HG03354 (cell line): Measurements from ENCODE around the gene KLK15.

ENCODE experiments used
- ATAC-seq: cut with Tn5 transposase; IDR thresholded peaks from one replicate; pipeline ENCODE4 v1.9.1; 2021; ENCODE audit warnings: mild to moderate bottlenecking; ENCODE audit not compliant: unreplicated experiment, poor library complexity, severe bottlenecking

The KLK15 gene

DNA sequence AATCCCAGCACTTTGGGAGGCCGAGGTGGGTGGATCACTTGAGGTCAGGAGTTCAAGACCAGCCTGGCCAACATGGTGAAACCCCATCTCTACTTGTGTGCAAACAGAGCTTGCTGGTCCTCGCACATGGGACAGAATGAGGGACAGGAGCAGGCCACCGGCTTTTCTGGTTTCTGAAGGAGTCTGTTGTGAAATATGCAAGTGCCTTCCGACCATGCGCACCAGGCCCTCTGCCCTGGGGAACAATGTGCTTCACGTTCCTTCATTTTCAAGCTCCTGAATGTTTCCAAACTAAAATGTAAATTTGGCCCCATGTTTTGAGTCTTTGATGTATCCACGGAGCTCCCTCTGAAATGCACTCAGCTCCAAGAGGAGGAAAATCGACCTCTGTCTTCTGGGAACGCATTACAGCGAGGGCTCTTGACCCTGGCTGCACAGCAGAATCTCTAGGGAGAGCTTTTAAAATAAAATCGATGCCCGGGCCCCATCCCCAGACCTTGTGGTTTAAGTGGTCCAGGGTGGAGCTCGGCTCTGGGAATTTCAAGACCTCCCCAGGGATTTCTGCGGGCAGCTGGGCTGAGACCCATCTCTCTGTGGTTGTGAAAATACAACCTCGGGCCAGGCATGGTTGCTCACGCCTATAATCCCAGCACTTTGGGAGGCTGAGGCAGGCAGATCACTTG lies 52.5 kb downstream of the KLK15 start:
- no peak for ATAC-seq

DNA sequence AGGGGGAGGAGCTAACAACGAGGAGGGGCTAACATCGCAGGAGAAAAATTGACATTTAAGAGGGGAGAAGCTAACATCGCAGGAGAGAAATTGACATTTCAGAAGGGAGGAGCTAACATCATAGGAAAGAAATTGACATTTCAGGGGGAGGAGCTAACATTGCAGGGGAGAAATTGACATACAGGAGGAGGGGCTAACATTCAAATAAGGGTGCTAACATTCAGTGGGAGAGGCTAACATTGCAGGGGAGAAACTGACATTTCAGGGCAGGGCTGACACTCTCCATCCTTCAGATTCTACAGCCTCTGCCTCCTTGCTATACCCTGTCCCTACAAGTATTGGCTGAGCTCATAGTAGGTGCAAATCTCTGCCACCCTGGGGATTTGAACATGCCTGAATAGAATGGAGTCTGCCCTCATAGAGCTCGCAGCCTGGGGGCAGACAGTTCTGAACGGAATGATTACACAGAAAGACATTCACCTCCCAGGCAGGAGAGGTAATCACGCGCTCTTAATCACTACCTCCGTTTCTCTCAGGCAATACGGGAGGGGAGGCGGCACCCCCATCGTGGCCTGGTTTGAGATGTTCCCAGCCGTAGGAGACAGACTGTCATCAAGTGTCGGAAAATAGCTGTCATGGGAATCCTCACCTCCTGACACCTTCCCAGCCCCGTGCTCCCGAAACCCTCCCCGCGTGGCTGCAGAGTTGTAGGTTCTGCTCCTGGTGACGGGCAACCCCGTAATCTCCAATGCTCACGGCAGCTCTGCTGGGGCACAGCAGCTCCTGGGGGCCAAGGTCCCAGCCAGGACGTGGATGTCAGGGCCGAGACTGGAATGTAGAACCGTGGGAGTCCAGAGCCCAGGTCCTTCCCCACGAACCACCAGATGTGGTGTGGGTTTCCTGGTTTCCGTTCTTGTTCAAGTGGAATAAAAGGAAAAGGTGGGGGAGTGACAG lies 53.6 kb downstream of the KLK15 start:
- no peak for ATAC-seq

DNA sequence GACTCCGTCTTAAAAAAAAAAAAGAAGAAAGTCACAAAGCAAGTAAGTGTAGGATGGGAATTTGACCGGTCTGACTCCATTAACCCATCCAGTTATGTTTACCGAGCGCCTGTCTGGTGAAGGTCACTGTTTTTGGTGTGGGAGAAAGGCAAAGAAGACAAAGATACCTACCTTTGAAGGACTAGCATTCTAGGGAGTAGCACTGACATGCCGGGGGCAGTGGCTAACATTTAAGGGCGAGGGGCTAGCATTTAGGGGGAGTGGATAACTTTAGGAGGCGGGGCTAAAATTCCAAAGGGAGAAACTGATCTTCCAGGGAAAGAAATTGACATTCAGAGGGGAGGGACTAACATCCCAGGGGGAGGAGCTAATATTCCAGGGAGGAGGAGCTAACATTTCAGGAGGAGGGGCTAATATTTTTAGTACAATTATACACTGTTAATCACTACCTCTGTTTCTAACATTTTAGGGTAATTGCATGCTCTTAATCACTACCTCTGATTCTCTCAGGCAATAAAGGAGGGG lies 54.4 kb downstream of the KLK15 start:
- no peak for ATAC-seq

DNA sequence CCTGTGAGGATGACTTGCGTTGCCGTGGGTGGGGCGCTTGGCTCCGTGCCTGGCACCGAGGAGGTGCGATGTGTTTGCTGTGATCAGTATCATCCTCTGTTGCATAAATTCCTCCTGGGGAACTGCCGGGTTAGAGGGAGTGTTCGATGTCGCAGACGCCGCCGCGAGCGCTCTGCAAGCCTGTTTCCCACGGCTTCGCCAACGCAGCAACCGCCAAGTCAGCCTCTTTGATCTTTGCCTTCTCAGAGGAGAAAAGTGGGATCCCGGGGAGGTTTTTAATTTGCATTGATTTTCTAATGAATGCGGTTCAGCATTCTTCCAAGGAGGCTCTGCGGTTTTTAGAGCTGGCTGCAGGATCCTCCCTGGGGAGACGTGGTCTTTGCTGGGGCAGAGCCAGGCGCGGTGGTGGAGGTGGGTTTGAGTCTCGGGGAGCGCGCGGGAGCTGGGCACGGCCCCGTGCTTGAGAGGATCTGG lies 55.5 kb downstream of the KLK15 start:
- no peak for ATAC-seq

DNA sequence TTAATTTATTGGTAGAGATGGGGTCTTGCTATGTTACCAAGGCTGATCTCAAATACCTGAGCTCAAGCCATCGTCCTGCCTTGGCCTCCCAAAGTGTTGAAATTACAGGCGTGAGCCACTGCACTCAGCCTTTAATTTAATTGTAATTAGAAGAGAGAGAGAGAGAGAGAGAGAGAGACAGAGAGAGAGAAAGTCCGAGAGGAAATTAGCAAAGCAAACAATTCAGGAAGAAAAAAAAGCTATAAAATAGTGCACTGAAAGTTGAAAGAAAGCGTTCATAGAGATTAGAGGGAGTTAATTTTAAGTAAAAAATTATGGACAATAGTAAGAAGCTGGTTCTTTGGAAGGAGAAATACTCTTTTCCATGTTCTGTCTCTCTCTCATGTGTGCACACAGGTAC lies 56.1 kb downstream of the KLK15 start:
- ATAC-seq = no peak

DNA sequence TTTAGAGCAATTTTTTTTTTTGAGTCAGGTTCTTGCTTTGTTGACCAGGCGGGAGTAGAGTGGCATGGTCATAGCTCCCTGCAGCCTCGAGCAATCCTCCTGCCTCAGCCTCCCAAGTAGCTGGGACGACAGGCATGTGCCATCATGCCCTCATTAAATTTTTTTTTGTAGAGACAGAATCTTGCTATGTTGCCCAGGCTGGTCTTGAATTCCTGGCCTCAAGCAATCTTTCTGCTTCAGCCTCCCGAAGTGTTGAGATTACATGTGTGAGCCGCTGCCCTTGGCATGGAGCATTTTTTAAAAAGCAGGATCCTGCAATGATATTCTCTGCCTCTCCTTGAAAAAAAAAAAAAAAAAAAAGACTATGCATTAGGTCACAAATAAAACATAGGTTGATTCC lies 57.2 kb downstream of the KLK15 start:
- ATAC-seq = no peak
